ENCODE data around the gene UCN.

- TF ChIP-seq CTCF (IDR thresholded peaks at IDR 0.05 in 4 of 5, conservative IDR thresholded peaks at IDR 0.05 in 1 of 5) (peak; percentile 39 to 60 (median 46)), POLR2A (IDR thresholded peaks at IDR 0.05) (no peak)
These were observed 43.3 kb downstream of the UCN start for GRCh38 chr2:27264753-27265535.

All from gastrocnemius medialis (tissue), 4 donors.